Heart right ventricle (tissue), 16 donors: Measurements from ENCODE around the gene MFSD6. TPM values are rescaled to one million over a fixed set of nuclear protein-coding genes. Genes with fewer than 3 reads are reported as not detected.
A peak's percentile ranks its signal among the peaks of the same experiment; 100 is the strongest.
"Not testable (repeated sequence)": the region's sequence is repeated elsewhere in the genome, so short reads cannot be mapped to it uniquely, and the experiment has no call there.

Source experiments
- ATAC-seq, 8 donors: fragments of 200-7000 bp; cut with Tn5 transposase; one replicate each; pipeline ENCODE4 v1.9.1; 2020; ENCODE audit warnings: mild to moderate bottlenecking in 8 of 8, moderate library complexity in 8 of 8, moderate number of reproducible peaks in 1 of 8
- DNase-seq, 2 donors: peaks; one replicate each; pipeline ENCODE4 v3.0.0-alpha.2; 2020
- H3K27ac ChIP-seq, 10 donors: fragments of 200-600 bp; sonication (generic) in 2 of 10; one replicate each; pipeline versions ENCODE4 v1.5.0 to v1.8.0; 2020 to 2022; ENCODE audit warnings: mild to moderate bottlenecking in 3 of 10
- H3K27me3 ChIP-seq, 7 donors: fragments of 200-600 bp; one replicate each; pipeline ENCODE4 v1.8.0; 2021 to 2022; ENCODE audit warnings: mild to moderate bottlenecking in 2 of 7
- H3K36me3 ChIP-seq, 9 donors: fragments of 200-600 bp; sonication (generic) in 1 of 9; one replicate each; pipeline versions ENCODE4 v1.5.0 to v1.8.0; 2020 to 2022; ENCODE audit warnings: mild to moderate bottlenecking in 2 of 9
- H3K4me1 ChIP-seq, 9 donors: fragments of 200-600 bp; sonication (generic) in 1 of 9; one replicate each; pipeline versions ENCODE4 v1.5.0 to v1.8.0; 2020 to 2022; ENCODE audit warnings: mild to moderate bottlenecking in 4 of 9
- H3K4me3 ChIP-seq, 10 donors: fragments of 200-600 bp; sonication (generic) in 2 of 10; one replicate each; pipeline versions ENCODE4 v1.5.0 to v1.8.0; 2020 to 2022; ENCODE audit warnings: mild to moderate bottlenecking in 7 of 10, moderate library complexity in 2 of 10
- H3K9me3 ChIP-seq, 11 donors: fragments of 200-600 bp in 10 of 11; sonication (generic) in 2 of 11; one replicate each; pipeline versions ENCODE4 v1.5.0 to v1.8.0; 2013 to 2022; ENCODE audit warnings: mild to moderate bottlenecking in 2 of 11, control low read depth in 1 of 11, moderate library complexity in 1 of 11
- WGBS, 2 donors: extraction: QIAGEN DNeasy Blood & Tissue Kit; methylation state at CpG; one replicate each; pipeline ENCODE4 v1.1.7; 2013; ENCODE audit warnings: inconsistent platforms in 1 of 2; 5-methylcytosine and 5-hydroxymethylcytosine counted together
- intact Hi-C, 10 donors: fragments of 100-400 bp; cut with DNase I; formaldehyde crosslinking; loops; one replicate each; pipeline versions ENCODE4 v1.11.1 to v1.14.2; 2022
- polyA plus RNA-seq, 2 donors: library from polyadenylated mRNA; stranded (reverse); fragments of 200-250 nt; gene quantifications; one replicate each; pipeline ENCODE4 v1.2.3, GENCODE V29; 2013
- total RNA-seq, 10 donors: library from RNA; stranded (reverse); fragmentation: NEBNext Ultra II Directional in 3 of 10; extraction: Animal tissue kit (Norgen Biotek cat#: 25700) in 3 of 10; gene quantifications; one replicate each; pipeline versions ENCODE4 v1.2.1 to v1.2.4, GENCODE V29; 2021 to 2023
- TF ChIP-seq, protein P1 (sequence below), 9 donors: fragments of 200-600 bp; sonication (generic) in 2 of 9; IDR thresholded peaks; one replicate each; pipeline versions ENCODE4 v1.5.0 to v1.8.0; 2021 to 2022; ENCODE audit warnings: antibody characterized with exemption in 9 of 9, mild to moderate bottlenecking in 5 of 9, moderate library complexity in 1 of 9
- donor health status: Arrhythmogenic right ventricular cardiomyopathy.
- donor health status: ischemic (EF 13 %, LVEDD 7.1; RV severe dilation, severe dysfunction).
- donor health status: healthy with polysubstance abuse.
- donor health status: DM: no; HTN: yes; CAD: no.
- donor health status: DM: no; HTN: no; CAD: no.
- donor health status: ischemic (EF 25% LVEDD 6.9; RV normal size, moderate dysfunction).
- donor health status: ischemic (EF 25% LVEDD 5.7; RV mildly dilated, moderate dysfunction).
- donor health status: healthy.
- donor health status: DM: yes; HTN: yes; CAD: no.
- donor health status: Ischemic cardiomyopathy.
- donor health status: ischemic (EF 35%, LVEDD 5.7; RV mildly dilated, moderate dysfunction).
- donor health status: nonischemic (EF 11% LVEDD 7.7; RV severe dilation, severe dysfunction).
- donor health status: DM: yes; HTN: yes; CAD: no.
- donor health status: PGD.
- donor health status: ischemic (EF 29% LVEDD 5.4; RV normal size, mild dysfunction).
- donor health status: nonischemic (EF 23%, LVEDD 6.1; RV moderate dilation, normal function).

MFSD6 gene
- total and polyA plus RNA-seq, 12 donors, result 9.7 to 26.7 (median 15.9) TPM

DNA sequence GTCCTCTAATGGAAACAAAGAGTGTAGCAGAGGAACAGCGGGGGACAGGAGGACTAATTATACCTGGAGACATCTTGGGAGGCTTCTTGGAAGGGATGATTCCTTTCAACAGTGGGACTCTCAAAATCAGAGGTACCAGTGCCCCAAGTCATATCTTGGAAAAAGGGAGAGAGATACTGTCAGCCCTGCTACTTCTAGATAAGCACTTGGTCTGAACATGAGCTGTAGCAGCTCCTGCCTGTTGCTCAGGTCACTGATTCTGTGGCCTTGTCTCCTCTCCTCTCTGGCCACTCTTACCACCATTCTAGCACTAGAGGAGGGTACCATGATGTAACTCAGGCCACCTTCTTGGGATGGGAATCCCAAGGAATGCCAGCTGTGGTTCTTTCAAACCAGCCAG lies 54.5 kb downstream of the MFSD6 start:
- Histone ChIP-seq H3K36me3 (no peaks in the 10 kb centered on the region), H3K4me3 (no peak overlapping the region), H3K27ac (no peak overlapping the region), H3K27me3 (no peaks in the 10 kb centered on the region), H3K9me3 (no peaks in the 10 kb centered on the region), H3K4me1 (peaks cover 0 to 43% (median 24%) of the 10 kb centered on the region in 9 donors)
- intact Hi-C loops, result loop anchor here in 2 of 10 donors (10.0 kb wide), 1 partner anchor 48 kb away; no protein-coding TSS in a partner anchor
- TF ChIP-seq, protein P1, sequence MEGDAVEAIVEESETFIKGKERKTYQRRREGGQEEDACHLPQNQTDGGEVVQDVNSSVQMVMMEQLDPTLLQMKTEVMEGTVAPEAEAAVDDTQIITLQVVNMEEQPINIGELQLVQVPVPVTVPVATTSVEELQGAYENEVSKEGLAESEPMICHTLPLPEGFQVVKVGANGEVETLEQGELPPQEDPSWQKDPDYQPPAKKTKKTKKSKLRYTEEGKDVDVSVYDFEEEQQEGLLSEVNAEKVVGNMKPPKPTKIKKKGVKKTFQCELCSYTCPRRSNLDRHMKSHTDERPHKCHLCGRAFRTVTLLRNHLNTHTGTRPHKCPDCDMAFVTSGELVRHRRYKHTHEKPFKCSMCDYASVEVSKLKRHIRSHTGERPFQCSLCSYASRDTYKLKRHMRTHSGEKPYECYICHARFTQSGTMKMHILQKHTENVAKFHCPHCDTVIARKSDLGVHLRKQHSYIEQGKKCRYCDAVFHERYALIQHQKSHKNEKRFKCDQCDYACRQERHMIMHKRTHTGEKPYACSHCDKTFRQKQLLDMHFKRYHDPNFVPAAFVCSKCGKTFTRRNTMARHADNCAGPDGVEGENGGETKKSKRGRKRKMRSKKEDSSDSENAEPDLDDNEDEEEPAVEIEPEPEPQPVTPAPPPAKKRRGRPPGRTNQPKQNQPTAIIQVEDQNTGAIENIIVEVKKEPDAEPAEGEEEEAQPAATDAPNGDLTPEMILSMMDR (IDR thresholded peaks at IDR 0.05), result no peak
- ATAC-seq, result no peak
- no peak for DNase-seq
- 98 to 100% methylated on average over 1 of the region's 1 CpG for WGBS, 2 donors

DNA sequence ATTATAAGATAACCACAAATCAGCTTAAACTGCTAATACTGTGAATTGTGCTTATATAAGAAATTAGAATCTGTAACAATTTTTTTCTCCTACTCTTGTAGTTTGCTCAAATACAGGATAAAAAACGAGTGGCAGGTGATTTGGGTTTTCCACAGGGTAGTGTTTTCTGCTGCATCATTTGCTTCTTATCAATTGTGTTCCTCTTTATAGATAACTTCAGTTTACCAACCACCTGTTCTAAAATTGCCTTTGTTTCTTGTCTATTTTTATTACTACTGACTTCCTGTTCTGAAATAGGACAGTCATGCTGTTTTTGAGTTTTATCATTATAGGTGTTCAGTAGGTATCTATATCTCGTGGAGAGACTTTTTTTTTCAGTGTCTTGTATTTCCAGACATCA lies 56.9 kb downstream of the MFSD6 start:
- H3K9me3 ChIP-seq, result no peaks in the 10 kb centered on the region
- no peak overlapping the region for H3K27ac ChIP-seq
- H3K27me3 ChIP-seq, result no peaks in the 10 kb centered on the region
- no peak for DNase-seq
- no peaks in the 10 kb centered on the region for H3K36me3 ChIP-seq
- no peak for ATAC-seq
- WGBS, 2 donors, result 47 to 62% methylated on average over 2 of the region's 2 CpGs
- peaks cover 5 to 60% (median 41%) of the 10 kb centered on the region in 9 donors for H3K4me1 ChIP-seq
- H3K4me3 ChIP-seq, result no peak overlapping the region
- TF ChIP-seq, protein P1 (IDR thresholded peaks at IDR 0.05), result no peak
- intact Hi-C loops, result loop anchor here in 5 of 10 donors (5.0 to 10.0 kb wide), 3 partner anchors 48 to 58 kb away; partner anchors contain the start of gene MFSD6 (in 2 of the 5)

DNA sequence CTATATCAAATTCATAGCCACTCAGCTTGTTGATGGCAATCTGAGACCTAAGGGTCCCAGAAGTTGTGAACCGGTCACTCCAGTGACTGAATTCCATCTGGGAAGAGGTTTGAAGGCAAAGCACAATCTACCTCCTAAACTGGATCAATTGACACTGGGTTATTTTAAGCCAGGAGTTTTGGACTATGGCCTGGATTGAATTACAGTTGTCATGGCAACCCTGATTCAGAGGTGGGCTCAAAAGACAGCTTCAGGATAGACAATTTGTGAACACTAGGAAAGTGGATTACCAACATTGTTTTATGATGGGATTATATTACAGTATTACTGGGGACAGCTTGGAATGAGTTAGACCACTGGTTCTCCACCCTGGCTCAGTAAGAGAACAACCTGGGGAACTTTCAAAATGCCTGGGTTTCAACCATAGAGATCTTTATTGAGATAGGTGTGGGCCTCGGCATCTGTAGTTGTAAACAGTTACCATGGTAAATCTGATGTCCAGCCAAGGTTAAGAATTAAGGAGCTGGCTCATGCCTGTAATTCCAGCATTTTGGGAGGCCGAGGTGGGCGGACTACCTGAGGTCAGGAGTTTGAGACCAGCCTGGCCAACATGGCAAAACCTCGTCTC lies 58.8 kb downstream of the MFSD6 start:
- WGBS, 2 donors, result 50 to 55% methylated on average over 5 of the region's 5 CpGs
- H3K36me3 ChIP-seq, result peaks cover 0 to 9% (median 4%) of the 10 kb centered on the region in 9 donors
- DNase-seq (no peak), ATAC-seq (no peak)
- no peaks in the 10 kb centered on the region for H3K27me3 ChIP-seq
- no peak overlapping the region for H3K4me3 ChIP-seq
- no peaks in the 10 kb centered on the region for H3K9me3 ChIP-seq
- H3K4me1 ChIP-seq, result peaks cover 5 to 64% (median 40%) of the 10 kb centered on the region in 9 donors
- TF ChIP-seq, protein P1 (IDR thresholded peaks at IDR 0.05), result no peak
- peak overlapping the region in 9 of 10 donors; percentile 66 to 89 (median 82) for H3K27ac ChIP-seq
- intact Hi-C loops, result loop anchor here in 5 of 10 donors (5.0 to 10.0 kb wide), 3 partner anchors 50 to 60 kb away; partner anchors contain the start of gene MFSD6 (in 2 of the 5)

- TF ChIP-seq, protein P1 (IDR thresholded peaks at IDR 0.05), result no peak
- DNase-seq (no peak), ATAC-seq (no peak)
- intact Hi-C loops, result loop anchor here in 5 of 10 donors (5.0 to 10.0 kb wide), 3 partner anchors 50 to 60 kb away; partner anchors contain the start of gene MFSD6 (in 2 of the 5)
- Histone ChIP-seq H3K4me1 (peaks cover 5 to 64% (median 40%) of the 10 kb centered on the region in 9 donors), H3K27ac (peak overlapping the region in 9 of 10 donors; percentile 66 to 89 (median 82)), H3K9me3 (no peaks in the 10 kb centered on the region), H3K36me3 (peaks cover 0 to 9% (median 4%) of the 10 kb centered on the region in 9 donors), H3K4me3 (no peak overlapping the region), H3K27me3 (no peaks in the 10 kb centered on the region)
- WGBS, 2 donors, result 9% methylated on average over 5 of the region's 5 CpGs
Observed at GRCh38 chr2:190467575-190468083, 59.5 kb downstream of the MFSD6 start.

DNA sequence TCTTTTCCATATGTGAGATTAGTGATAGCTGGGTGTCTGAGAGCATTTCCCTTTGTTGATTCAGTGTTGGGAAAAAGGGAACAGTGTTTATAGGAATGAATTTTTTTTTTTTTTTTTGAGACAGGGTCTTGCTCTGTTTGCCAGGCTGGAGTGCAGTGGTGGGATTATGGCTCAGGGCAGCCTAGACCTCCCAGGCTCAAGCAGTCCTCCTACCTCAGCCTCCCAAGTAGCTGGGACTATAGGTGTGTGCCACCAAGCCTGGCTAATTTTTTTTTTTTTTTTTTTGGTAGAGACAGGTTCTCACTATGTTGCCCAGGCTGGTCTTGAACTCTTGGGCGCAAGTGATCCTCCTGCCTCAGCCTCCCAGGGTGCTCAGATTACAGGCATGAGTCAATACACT lies 60.2 kb downstream of the MFSD6 start:
- H3K27ac ChIP-seq, result peak overlapping the region; percentile 21 to 89 (median 82)
- H3K4me3 ChIP-seq, H3K27me3 ChIP-seq, H3K9me3 ChIP-seq, DNase-seq, H3K36me3 ChIP-seq, ATAC-seq: not testable (repeated sequence)
- 86 to 89% methylated on average over 1 of the region's 1 CpG for WGBS, 2 donors
- H3K4me1 ChIP-seq, result peaks cover 5 to 64% (median 40%) of the 10 kb centered on the region in 9 donors
- intact Hi-C loops, result loop anchor here in 5 of 10 donors (5.0 to 10.0 kb wide), 3 partner anchors 51 to 61 kb away; partner anchors contain the start of gene MFSD6 (in 2 of the 5)
